GM21529 (cell line): ENCODE data around the gene KIAA1217.

Experiments
- ATAC-seq: cut with Tn5 transposase; IDR thresholded peaks from one replicate; pipeline ENCODE4 v1.9.1; 2021; ENCODE audit not compliant: unreplicated experiment

The KIAA1217 gene

GRCh38 chr10:24397662-24398061, 188.7 kb downstream of the KIAA1217 start:
- ATAC-seq: no peak

DNA sequence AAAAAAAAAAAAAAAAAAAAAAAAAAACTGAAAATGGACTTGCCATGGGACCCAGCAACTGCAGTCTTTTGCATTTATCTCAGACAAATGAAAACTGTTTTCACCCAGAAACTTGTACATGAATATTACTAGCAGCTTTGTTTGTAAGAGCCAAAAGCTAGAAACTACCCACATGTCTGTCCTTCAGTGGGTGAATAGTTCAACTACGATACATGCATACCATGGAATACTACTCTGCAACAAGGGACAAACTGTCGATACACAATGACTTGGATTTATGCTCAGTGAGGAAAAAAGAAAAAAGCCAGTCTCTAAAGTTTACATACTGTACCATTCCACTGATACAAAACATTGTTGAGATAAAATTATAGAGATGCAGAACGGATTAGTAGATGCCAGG, 195.6 kb downstream of the KIAA1217 start:
- ATAC-seq: no peak

- ATAC-seq: no peak
Observed at GRCh38 chr10:24405635-24406034, 196.7 kb downstream of the KIAA1217 start.

DNA sequence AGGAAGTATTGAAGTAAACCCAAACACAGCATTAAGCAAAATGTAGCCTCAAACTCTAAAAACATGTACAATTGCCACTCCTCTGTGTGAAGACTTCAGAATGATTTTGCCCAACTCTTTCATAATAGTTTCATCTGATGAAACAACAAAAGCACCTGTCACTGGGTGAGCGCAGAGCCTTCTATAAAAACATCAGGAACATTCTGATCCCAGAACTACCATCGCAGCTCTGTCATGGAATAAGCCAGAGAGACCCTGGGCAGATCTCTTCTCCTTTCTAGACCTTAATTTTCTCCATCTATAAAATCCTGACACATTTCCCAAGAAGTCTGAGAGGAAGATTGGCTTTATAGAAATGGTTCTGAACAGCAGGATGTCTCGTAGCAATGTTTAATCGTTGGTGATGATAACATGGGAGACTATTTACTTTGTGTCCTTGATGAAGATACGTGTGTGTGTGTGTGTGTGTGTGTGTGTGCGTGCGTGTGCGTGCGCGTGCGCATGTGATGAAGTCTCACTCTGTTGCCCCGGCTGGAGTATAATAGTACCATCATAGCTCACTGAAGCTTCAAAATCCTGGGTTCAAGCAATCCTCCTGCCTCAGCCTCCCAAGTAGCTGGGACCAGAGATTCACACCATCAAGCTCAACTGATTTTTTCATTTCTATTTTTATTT, 198.0 kb downstream of the KIAA1217 start:
- no peak for ATAC-seq

GRCh38 chr10:24407928-24408327, 199.0 kb downstream of the KIAA1217 start:
- ATAC-seq: no peak

GRCh38 chr10:24408365-24408764, 199.4 kb downstream of the KIAA1217 start:
- ATAC-seq: no peak

DNA sequence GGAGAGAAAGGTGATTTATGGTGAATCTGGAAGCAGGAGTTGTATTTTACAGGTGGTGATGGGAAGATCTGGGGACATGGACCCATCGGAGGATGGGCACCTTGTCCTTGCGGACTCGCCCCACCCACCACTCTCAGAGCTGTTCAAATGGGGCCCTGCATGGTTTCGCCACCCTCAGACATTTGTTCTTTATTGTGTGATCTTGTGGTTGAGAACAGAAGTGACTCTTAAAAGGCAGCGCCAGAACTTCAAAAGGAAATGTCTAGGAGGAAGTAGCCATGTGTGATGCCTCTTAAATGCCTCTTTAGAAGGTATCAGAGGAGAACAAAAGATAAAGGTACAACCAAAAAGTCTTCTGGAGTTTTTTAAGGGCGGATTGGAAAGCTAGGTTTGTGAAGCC, 205.7 kb downstream of the KIAA1217 start:
- ATAC-seq: no peak

GRCh38 chr10:24415455-24416125, 206.7 kb downstream of the KIAA1217 start:
- ATAC-seq: no peak

DNA sequence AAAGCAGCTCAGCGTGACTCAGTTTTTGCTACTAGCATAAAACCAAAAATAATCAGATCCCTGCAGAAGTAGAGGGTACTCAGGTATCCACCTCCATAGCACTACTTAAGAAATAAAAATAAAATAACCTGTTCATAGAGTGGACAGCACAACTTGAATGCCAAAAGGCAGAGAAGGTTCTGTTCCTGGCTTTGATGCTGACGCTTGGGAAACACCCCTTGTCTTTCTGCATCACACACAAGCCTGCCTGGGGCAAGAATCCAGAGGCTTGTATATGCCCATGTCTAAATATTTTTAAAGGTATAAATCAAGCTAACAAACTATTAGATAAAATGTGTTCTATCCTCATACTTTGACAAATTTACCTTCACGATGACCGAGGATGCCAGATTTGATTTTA, 207.3 kb downstream of the KIAA1217 start:
- no peak for ATAC-seq

GRCh38 chr10:24417053-24417452, 208.1 kb downstream of the KIAA1217 start:
- no peak for ATAC-seq

GRCh38 chr10:24418532-24418931, 209.6 kb downstream of the KIAA1217 start:
- no peak for ATAC-seq

GRCh38 chr10:24419066-24419465, 210.1 kb downstream of the KIAA1217 start:
- ATAC-seq: no peak

DNA sequence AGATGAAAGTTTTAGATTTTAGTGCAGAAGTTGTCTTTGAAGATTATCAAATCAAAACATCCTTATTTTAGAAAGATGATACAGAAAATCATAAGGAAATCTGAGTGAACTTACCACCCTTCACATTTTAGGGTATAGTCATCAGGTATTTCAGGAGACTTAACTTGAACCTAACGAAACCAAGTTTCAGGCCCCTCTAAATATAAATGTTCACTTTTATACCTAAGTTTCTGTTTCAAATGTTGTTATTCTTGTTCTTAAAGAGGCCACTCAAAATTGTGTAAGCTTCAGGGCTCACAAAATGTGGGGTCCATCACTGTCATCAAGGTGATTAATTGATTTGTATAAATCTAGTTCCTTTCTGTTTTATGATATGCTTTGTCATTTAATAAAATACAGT, 216.2 kb downstream of the KIAA1217 start:
- no peak for ATAC-seq

DNA sequence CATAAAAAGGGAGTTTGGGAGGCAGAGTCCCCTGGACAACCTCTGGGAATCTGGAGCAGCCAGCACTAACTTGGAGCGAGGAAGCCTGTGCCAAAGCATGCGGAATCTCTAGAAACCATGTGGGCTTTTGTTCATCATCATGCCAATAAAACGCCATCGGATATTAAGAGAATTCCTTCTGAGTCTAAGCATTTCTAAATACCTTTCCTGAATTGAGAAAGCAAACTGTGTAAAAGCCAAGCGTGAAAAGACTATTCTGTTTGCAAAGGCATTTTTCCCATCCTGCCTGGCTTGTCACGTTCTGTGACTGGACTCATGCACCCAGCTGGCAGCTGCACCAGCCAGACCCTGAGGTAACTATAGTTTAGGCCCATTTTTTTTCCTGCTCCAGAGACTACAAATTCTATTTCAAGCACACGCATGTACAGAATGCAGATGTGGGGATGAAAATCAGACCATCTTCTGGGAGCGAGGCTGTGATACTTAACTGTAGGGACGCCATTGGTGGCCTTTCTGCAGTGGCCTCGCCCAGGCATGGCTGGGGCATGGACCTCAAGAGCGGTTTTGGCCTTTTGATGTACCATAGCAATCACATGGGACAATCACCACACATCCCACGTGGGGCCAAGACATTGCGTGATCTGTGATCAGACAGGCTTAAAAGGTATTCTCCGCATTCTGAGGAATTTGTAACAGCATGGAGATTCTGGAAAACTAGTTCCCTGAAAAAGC, 218.9 kb downstream of the KIAA1217 start:
- no peak for ATAC-seq

GRCh38 chr10:24428410-24428782, 219.5 kb downstream of the KIAA1217 start:
- no peak for ATAC-seq

DNA sequence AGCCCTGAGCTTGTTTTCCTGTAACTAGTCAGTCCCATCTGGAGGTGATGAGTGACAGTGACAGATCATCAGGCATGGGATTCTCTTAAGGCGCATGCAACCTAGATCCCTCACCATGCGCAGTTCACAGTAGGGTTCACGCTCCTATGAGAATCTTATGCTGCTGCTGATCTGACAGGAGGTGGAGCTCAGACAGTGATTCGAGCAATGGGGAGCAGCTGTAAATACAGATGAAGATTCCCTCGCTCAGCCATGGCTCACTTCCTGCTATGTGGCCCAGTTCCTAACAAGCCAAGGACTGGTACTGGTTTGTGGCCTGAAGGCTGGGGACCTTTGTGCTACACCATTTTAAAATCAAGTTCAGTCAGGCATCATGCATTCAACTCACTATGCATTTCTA, 221.7 kb downstream of the KIAA1217 start:
- no peak for ATAC-seq

- peak; percentile 76 for ATAC-seq
Observed at GRCh38 chr10:24432478-24433416, 223.8 kb downstream of the KIAA1217 start.

- no peak for ATAC-seq
Observed at GRCh38 chr10:24433705-24434104, 224.8 kb downstream of the KIAA1217 start.

GRCh38 chr10:24434961-24435360, 226.0 kb downstream of the KIAA1217 start:
- no peak for ATAC-seq

- no peak for ATAC-seq
Observed at GRCh38 chr10:24435374-24435773, 226.4 kb downstream of the KIAA1217 start.

DNA sequence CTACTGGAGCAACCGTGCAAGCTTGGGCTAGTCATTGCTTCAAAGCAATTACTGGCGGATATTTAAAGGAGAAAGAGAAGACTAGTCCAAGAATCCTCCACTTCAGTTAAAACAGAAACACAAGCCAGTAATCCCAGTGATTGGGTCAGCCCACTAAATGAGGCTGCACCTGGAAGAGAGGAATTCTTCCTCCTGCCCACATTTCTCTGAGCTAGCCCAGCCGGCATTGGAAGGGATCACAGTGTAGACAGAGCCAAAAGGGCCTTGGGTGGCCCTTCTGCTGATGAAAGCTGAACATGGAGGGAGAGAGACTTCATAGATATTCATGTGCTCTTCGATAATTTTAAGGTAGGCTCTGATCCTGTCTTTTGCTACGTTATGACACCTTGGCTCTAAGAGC, 228.4 kb downstream of the KIAA1217 start:
- ATAC-seq: no peak
